ENCODE results near the gene GNL3L.
"Not testable (repeated sequence)": the region's sequence is repeated elsewhere in the genome, so short reads cannot be mapped to it uniquely, and the experiment has no call there.

GNL3L gene, protein sequence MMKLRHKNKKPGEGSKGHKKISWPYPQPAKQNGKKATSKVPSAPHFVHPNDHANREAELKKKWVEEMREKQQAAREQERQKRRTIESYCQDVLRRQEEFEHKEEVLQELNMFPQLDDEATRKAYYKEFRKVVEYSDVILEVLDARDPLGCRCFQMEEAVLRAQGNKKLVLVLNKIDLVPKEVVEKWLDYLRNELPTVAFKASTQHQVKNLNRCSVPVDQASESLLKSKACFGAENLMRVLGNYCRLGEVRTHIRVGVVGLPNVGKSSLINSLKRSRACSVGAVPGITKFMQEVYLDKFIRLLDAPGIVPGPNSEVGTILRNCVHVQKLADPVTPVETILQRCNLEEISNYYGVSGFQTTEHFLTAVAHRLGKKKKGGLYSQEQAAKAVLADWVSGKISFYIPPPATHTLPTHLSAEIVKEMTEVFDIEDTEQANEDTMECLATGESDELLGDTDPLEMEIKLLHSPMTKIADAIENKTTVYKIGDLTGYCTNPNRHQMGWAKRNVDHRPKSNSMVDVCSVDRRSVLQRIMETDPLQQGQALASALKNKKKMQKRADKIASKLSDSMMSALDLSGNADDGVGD

DNA sequence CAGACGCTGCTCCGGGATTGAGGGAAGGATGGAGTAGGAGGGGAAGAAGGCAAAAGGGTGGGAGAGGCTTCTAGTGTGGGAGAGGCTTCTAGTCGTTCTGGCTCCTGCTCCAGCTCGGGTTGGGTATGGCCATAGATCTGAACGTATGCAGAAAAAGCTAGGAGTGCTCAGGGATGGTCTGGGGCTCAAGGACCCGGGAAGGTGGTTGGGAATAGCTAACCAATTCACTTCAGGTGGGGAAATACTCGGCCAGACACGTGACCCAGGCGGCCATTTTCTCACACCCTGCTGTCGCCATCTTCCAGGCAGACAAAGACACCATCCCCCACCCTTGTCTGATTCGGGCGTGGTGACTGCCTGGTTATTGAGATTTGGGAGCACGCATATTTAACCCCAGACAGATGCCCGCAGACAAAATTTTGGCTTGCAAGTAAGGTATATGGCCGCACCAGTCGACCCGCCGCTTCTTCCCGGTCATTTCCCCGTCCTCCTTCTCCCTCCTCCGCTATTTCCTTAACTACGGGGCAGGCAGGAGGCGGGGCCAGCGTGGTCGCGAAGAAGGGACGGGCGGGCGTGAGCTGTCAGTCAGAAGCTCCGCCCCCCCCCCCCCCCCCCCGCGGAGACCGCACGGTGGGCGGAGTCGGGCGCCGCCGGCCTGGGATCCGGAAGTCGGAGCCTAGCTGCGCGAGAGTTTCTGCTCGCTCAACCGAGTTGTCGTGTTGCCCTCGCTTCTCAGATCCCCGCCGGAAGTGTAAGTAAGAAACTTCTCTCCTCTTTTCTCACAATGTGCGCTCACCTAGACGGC is at the start of gene GNL3L:
Gene GNL3L (plus strand): TSS at position 668 of the 805 bp plus-strand sequence. CDS start 2,348 bp downstream, outside the sequence.
- peak; percentile 50 for DNase-seq (ENCODE audit: low read depth, low spot score)

DNA sequence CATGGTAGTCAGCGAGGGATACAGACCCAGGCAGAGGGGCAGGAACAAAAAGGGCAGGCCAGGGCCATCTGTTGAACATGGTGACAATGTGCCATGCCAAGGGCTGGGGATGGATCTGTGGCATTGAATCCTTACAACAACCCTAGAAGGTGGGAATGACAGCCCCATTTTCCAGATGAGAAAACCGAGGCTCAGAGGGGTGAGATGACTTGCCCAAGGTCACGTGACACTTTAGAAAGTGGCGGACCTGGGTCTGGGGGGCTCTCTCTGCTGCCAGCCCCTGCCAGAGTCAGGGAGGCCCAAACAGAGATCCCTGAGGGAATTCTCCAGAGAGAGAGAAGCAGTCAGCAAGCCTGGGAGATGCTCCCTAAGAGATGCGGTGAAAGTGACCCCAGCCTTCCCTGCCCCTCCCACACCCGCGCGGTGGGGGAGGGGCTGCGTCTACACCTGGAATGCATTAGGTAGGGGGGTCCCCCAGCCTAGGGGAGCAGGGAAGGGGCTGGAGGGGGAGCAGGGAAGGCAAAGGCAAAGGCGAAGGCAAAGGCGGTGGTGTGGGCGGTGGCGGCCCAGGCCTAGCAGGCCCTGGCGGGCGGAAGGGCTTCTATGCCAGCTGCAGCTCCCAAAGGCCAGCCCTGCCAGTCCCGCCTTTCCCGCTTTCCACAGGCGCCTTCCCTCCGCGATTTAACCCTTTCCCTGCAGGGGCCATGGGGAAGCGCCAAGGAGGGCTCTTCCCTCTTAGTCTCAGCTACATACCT is 47.0 kb upstream of the GNL3L start:
- DNase-seq (ENCODE audit: low read depth, low spot score), result no peak

DNA sequence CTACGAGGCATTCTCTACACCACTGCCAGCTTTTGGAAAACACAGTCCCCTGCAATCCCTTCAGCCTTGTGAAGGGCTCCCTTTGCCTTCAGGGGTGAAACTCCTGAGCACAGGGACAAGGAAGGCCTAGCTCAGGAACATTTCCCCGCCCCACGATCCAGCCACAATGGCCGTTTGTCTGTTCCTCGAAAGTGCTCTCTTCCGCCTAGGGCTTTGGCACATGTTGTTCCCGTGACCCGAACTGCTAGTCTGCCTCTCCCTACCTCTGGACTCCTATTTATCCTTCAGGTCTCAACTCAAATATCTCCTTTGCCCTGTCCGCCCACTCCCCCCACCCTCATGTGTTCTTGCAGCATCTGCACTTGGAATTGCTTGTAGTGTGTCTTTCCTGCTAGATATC is 46.1 kb upstream of the GNL3L start:
- DNase-seq (ENCODE audit: low read depth, low spot score), result no peak

DNA sequence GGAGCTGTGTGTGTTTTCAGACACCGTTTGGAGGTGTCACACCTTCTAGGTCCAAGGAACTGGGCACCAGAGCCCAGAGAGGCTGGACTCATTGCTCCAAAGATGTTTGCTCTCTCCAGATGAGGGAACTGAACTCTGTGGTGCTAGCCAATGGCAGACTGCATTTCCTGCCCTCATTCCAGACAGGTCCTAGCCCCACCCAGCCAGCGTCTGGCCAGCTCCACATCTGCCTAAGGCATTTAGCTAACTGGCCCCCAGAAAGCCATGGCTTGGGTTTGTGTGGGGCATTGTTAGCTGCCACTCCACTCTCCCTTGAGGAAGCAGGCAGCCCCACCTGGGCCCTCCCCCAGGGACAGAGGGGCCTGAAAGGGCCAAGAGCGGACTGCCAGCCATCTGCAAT is 45.4 kb upstream of the GNL3L start:
- DNase-seq (ENCODE audit: low read depth, low spot score), result no peak

DNA sequence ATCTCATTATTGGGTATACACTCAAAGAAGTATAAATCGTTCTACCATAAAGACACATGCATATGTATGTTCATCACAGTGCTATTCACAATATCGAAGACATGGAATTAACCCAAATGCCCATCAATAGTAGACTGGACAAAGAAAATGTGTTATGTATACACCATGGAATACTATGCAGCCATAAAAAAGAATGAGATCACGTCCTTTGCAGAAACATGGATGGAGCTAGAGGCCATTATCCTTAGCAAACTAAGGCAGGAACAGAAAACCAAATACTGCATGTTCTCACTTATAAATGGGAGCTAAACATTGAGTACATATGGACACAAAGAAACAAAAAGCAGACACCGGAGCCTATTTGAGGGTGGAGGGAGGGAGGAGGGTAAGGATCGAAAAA is 40.2 kb upstream of the GNL3L start:
- DNase-seq (ENCODE audit: low read depth, low spot score), result not testable (repeated sequence)

DNA sequence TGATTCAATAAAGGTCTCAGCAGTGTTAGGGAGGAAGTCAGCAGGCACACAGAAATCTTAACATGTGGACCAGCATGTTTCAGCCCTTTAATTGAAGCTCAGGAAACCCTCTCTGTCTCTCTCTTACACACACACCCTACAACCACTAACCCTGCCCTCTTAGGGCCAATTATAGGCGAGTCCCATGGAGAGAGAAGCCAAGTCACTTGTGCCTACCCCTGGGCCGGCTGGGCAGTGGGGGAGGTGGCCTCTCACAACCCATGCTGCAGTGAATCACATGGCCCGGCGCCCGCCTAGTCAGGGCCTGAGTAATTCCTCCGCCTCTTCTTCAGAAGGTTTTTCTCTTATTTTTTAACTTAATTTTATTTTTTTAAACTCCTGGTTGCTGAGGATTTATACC is 37.7 kb upstream of the GNL3L start:
- DNase-seq (ENCODE audit: low read depth, low spot score), result no peak

DNA sequence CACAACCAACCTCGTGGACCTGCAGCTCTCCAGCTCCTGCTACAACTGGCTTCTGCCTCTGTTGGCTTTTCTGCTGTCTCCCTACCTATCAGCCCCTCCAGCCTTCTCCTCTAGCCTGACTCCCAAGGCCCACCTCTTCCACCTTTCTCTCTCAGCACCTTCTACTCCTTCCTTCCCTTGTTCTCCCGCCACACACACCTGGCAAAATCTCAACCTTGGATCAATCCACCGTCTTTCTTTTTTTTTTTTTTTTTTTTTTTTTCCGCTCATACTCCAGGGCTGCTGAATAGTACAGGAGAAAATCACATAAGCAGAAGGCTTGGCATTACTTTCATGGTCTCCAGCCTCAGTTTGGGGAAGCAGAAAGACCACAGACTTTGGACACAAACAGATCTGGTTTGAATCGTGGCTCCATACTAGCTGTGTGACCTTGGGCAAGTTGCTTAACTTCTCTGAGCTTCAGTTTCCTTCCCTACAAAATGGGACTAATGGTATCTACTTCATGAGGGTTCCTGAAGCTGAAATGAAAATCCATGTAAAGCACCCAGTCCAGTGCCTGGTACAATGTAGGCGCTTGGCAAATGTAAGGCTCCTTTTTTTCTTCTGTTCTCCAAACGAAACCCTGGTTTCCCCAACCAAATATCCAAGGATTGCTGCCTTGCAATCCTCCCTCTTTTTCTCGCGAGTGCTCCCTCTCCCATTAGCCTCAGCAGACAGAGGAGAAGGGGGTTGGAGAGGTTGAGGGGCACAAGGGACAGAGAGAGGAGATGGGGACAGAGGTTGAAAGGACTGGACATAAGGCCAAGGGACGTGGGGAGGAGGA is 35.6 kb upstream of the GNL3L start:
- DNase-seq (ENCODE audit: low read depth, low spot score), result no peak

DNA sequence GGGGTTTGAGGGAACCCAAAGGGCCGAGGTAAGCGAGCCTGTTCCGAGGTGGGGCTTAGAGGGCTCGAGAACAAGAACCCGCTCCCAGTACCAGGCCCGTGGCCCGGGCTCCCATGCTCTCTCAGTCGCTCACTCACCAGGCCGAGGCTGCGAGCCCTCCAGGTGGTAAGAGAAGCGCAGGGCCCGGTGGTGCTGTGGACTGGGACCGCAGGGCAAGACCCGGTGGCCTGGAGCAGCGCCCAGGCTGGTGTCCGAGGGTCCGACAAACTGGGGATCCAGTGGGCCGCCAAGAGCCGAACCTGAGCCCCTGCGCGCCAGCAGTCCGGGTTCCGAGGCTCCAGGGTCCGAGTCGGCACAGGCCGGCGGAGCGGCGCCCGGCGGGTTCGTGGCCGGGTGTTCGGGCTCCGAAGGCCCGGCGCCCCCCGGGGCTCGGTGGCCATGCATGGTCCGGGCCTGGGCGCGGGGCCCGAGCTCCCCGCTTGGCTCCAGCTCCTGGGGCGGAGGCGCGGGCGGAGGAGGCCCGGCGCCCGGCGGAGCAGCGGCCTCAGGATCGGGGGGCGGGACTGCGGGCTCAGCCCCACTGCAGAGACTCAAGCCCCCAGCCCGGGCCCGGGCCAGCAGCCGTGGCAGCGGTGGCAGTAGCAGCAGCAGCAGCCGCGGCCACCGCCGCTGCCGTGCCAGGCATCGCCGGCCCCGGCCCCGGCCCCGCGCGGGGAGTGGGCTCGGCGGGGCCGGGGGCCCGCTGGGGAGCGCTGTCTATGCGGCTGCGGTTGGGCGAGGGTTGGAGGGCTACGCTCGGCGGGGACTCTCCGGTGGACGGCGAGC is 34.8 kb upstream of the GNL3L start:
- DNase-seq (ENCODE audit: low read depth, low spot score), result no peak

DNA sequence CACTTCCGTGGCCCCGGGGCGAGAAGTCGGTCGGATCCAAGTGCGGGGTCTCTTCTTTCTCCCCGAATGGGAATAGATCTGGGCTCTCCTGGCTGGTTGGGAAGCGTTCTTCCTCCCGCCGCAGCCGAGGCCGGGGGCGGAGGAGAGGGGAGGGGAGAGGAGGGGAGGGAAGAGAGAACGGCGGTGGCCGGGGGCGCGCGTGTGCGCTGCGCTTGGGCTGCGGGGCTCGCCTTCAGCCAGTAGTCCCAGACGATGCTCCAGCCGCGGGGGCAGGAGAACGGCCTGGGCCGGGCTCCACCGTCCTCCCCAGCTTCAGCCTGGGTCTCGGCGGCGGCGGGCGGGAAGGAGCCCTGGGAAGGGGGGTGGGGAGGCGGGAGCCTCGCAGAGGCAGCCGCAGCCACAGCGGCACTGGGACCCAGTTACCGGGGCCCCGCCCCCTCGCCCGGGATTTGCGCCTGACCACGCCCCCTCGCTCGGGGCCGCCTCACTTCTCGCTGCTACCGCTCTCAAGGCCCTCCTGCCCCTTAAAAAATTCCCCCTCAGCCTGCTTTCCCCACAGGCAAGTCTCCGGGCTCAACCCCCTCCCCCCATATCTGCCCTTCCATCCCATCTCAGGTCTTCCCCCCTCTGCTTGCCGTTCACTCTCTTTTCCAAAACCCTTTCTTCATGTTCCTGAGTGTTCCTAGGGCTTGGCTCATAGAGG is 34.1 kb upstream of the GNL3L start, which contains the start of gene FGD1:
Gene FGD1 (minus strand): TSS at position 421 of the 703 bp plus-strand sequence. CDS start 802 bp downstream, outside the sequence.
- no peak for DNase-seq (ENCODE audit: low read depth, low spot score)

DNA sequence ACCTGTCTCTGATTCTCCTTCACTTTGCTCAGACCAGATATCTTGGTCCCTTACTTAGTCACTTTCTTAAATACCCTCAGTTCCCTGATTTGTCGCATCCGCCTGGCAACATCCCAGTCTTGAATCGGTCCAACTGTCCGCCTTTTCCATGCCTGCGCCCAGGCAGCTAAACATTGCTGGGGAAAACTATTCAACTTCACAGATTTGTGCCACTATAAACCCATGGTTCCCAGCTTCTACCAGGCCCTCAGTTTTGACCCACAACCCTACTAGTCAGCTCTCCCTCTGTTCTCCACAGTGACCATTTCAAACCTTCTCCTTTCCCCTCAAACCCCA is 33.5 kb upstream of the GNL3L start:
- DNase-seq (ENCODE audit: low read depth, low spot score), result no peak

DNA sequence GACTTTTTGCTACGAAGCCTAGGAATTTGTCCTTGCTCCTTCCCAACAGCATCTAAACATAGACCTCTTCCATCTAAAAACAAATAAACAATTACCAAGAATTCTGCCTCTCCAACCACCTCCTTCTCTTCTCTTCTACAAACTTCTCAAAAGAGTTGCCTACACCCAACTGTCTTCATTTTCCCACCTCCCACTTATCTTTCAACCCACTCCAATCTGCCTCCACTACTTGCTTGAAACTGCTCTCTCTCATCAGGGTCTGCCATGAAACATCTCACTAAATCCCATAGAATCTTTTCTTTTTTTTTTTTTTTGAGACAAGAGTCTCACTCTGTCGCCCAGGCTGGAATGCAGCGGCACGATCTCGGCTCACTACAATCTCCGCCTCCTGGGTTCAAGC is 33.1 kb upstream of the GNL3L start:
- no peak for DNase-seq (ENCODE audit: low read depth, low spot score)

DNA sequence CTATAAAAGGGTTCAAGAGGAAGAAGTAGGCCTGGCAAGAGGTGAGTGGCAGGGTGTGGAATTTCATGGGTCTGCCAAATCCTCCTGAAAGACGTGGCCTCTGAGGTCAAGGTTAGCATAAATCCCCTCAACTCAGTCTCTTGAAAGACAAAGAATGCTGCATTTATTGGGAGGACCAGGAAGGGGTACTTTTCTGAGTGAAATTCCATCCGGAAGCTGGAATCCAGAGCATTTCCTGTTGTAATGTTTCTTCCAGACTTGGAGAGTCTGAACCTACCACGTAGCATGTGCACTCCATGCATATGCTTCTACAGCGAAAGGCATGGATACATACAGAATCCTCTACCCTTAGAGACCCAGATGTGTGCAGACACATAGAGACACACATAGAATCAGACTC is 20.6 kb upstream of the GNL3L start:
- no peak for DNase-seq (ENCODE audit: low read depth, low spot score)

DNA sequence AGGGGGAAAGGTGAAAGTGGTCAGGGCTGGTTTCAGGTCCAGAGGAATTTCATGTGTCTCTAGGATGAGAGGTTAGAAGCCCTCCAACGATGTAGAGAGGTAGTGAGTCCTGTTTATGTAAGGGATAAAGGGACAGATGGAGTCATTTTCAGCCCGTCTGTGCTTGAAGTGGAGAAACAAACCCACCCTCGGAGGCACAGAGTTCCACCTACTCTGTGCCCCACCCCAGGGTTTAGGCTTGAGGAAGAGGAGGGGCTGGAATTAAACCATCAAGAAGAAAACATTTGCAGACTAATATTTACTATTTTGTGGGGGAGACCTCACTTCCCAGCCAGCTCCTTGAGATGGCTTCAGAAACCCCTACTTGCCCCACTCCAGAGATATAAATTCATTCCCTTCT is 868 bp upstream of the GNL3L start:
- no peak for DNase-seq (ENCODE audit: low read depth, low spot score)

DNA sequence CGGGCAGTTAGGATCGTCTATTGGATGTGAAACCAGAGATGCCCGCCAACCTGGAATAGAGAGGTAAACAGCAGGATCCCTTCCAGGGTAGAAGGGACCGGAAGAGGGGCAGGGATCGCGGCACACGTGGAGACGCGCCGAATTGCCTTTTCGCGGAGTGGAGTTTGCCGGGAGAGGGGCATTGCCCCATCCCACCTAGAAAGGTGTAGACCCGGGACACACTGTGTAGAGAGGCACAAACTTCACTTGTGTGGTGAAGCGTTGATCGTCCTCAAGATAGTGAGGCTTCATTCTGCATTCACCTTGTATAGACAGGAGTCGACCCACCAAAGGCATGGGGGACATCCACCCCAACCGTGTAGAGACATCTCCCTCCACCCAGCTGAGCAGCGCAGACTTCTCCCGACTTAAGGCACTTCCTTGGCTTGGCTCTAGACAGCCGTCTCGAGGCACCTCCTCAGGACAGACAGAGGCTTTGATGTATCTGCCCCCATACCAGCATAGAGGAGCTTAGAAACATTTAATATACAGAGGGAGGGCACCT is 410 bp downstream of the GNL3L start:
- DNase-seq (ENCODE audit: low read depth, low spot score), result no peak

DNA sequence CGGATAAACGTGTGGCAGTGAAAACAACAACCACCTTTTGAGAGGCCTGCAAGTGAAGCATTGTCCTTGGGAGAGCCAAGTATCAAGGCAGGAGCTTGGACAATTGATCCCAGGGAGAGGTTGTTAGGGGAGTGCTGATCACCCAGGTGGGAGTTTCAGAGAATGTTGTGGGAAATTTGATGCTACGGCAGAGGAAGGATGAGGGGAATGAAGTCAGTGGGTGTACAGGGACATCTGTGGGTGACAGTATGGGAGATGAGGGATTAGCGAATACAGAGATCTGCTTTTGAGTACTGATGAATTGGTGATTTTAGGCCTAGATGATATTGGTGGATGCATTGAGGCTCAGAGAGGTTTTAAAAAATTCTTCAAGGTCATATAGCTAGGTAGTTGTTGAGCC is 4.3 kb downstream of the GNL3L start:
- no peak for DNase-seq (ENCODE audit: low read depth, low spot score)

DNA sequence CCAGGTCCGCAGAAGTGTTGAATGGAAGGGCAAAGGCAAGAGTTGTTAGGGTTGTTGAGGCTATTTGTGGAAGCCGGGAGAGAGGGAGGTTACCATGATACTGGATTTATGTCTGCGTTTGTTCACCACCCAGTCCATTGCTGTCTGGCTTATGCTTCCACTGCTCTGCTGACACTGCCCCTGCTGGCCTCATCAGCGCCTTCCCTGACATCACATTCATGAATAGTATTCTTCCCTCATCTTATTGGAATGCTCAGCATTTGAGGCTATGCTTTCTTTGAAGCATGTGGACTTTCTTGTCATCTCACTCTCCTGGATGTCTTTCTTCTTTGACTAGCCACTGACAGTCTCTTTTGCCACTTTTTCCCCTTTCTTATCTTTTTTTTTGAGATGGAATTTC is 10.3 kb downstream of the GNL3L start:
- no peak for DNase-seq (ENCODE audit: low read depth, low spot score)

DNA sequence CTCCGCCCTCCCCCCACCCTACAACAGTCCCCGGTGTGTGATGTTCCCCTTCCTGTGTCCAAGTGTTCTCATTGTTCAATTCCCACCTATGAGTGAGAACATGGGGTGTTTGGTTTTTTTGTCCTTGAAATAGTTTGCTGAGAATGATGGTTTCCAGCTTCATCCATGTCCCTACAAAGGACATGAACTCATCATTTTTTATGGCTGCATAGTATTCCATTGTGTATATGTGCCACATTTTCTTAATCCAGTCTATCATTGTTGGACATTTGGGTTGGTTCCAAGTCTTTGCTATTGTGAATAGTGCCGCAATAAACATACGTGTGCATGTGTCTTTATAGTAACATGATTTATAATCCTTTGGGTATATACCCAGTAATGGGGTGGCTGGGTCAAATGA is 12.2 kb downstream of the GNL3L start:
- DNase-seq (ENCODE audit: low read depth, low spot score), result not testable (repeated sequence)

DNA sequence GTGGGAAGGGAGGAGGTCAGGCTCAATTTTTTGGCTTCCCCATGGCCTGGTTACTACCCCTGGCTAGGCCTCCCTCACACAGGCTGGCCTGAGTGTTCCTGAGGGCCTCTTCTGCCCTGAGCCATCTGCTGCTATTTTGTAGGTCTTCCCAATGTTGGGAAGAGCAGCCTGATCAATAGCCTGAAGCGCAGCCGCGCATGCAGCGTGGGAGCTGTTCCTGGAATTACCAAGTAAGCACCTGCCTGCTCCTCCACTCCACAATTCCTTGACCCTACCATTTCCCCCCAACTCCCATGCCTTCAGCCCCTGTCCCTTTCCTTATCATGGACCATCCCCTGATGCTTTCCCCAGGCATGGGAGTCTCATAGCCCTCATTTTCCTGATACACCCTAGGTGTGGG is 20.8 kb downstream of the GNL3L start:
- DNase-seq (ENCODE audit: low read depth, low spot score), result no peak

DNA sequence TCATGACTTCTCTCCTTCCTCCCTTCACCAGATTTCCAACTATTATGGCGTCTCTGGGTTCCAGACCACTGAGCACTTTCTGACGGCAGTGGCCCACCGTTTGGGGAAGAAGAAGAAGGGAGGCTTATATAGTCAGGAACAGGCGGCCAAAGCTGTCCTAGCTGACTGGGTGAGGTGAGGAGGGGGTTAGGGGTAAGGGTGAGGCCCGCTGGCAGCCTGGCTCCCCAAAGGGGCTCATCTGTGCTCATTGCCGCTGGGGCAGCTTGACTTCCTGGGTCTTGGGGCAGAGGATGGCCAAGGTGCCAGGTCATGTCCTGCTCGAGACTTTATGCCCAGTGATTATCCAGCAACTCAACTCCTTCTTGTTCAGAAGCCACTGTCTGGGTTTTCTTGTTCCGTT is 21.8 kb downstream of the GNL3L start:
- DNase-seq (ENCODE audit: low read depth, low spot score), result no peak
